HEK293 (cell line): ENCODE data around the gene CAND1.
A peak's percentile ranks its signal among the peaks of the same experiment; 100 is the strongest.

ENCODE experiments used
- AEBP2 ChIP-seq: fragments of 450-650 bp; formaldehyde crosslinking; IDR thresholded peaks from 2 replicates; pipeline ENCODE4 v1.5.1; 2016; ENCODE audit warnings: missing biosample characterization, missing genetic modification characterization, borderline replicate concordance
- BCL6B ChIP-seq: fragments of 450-650 bp; formaldehyde crosslinking; IDR thresholded peaks from 2 replicates; pipeline ENCODE4 v1.5.1; 2017; ENCODE audit warnings: missing biosample characterization, missing genetic modification characterization
- GLIS1 ChIP-seq: fragments of 450-650 bp; formaldehyde crosslinking; IDR thresholded peaks from 2 replicates; pipeline ENCODE4 v1.5.1; 2016; ENCODE audit warnings: missing biosample characterization, missing genetic modification characterization
- KLF17 ChIP-seq: fragments of 450-650 bp; formaldehyde crosslinking; IDR thresholded peaks from 2 replicates; pipeline ENCODE4 v1.5.1; 2016; ENCODE audit warnings: missing biosample characterization, missing genetic modification characterization
- MEIS1 ChIP-seq: sonication (generic); formaldehyde crosslinking; IDR thresholded peaks from 2 replicates; pipeline ENCODE4 v1.8.1; 2022; ENCODE audit warnings: missing genetic modification reagents, mild to moderate bottlenecking, borderline replicate concordance
- MZF1 ChIP-seq: fragments of 450-650 bp; formaldehyde crosslinking; IDR thresholded peaks from 2 replicates; pipeline ENCODE4 v1.5.1; 2017; ENCODE audit warnings: missing biosample characterization, missing genetic modification characterization, borderline replicate concordance
- OSR2 ChIP-seq: fragments of 450-650 bp; formaldehyde crosslinking; IDR thresholded peaks from 2 replicates; pipeline ENCODE4 v1.5.1; 2016; ENCODE audit warnings: missing biosample characterization, missing genetic modification characterization
- OVOL3 ChIP-seq: fragments of 450-650 bp; formaldehyde crosslinking; IDR thresholded peaks from 2 replicates; pipeline ENCODE4 v1.5.1; 2016; ENCODE audit warnings: missing biosample characterization, missing genetic modification characterization
- ZBTB11 ChIP-seq: fragments of 450-650 bp; formaldehyde crosslinking; conservative IDR thresholded peaks from 2 replicates; pipeline ENCODE4 v1.5.1; 2016; ENCODE audit warnings: low read depth, missing biosample characterization, missing genetic modification characterization
- ZBTB20 ChIP-seq: fragments of 450-650 bp; formaldehyde crosslinking; IDR thresholded peaks from 2 replicates; pipeline ENCODE4 v1.5.1; 2016; ENCODE audit warnings: missing biosample characterization, missing genetic modification characterization
- ZNF18 ChIP-seq: fragments of 450-650 bp; formaldehyde crosslinking; IDR thresholded peaks from 2 replicates; pipeline ENCODE4 v1.5.1; 2016; ENCODE audit warnings: missing biosample characterization, missing genetic modification characterization
- ZNF19 ChIP-seq: fragments of 450-650 bp; formaldehyde crosslinking; IDR thresholded peaks from 2 replicates; pipeline ENCODE4; 2016; ENCODE audit warnings: missing biosample characterization, missing genetic modification characterization, low read depth
- ZNF350 ChIP-seq: fragments of 450-650 bp; formaldehyde crosslinking; IDR thresholded peaks from 2 replicates; pipeline ENCODE4 v1.5.0; 2017; ENCODE audit warnings: missing biosample characterization, mild to moderate bottlenecking, missing genetic modification characterization
- ZNF423 ChIP-seq: fragments of 450-650 bp; formaldehyde crosslinking; IDR thresholded peaks from 2 replicates; pipeline ENCODE4 v1.5.1; 2016; ENCODE audit warnings: missing biosample characterization, missing genetic modification characterization
- ZNF433 ChIP-seq: fragments of 450-650 bp; formaldehyde crosslinking; IDR thresholded peaks from 2 replicates; pipeline ENCODE4 v1.5.1; 2016; ENCODE audit warnings: missing biosample characterization, missing genetic modification characterization, low read depth
- ZNF513 ChIP-seq: fragments of 450-650 bp; IDR thresholded peaks from 2 replicates; pipeline ENCODE4 v1.5.1; 2018; ENCODE audit warnings: missing biosample characterization, missing genetic modification characterization
- ZNF530 ChIP-seq: fragments of 450-650 bp; formaldehyde crosslinking; IDR thresholded peaks from 2 replicates; pipeline ENCODE4 v1.5.1; 2016; ENCODE audit warnings: low read depth, missing biosample characterization, missing genetic modification characterization
- ZNF571 ChIP-seq: fragments of 450-650 bp; formaldehyde crosslinking; IDR thresholded peaks from 2 replicates; pipeline ENCODE4 v1.5.0; 2017; ENCODE audit warnings: missing biosample characterization, missing genetic modification characterization
- ZNF585B ChIP-seq: fragments of 450-650 bp; formaldehyde crosslinking; IDR thresholded peaks from 2 replicates; pipeline ENCODE4 v1.5.1; 2016; ENCODE audit warnings: missing biosample characterization, missing genetic modification characterization
- ZNF610 ChIP-seq: fragments of 450-650 bp; formaldehyde crosslinking; IDR thresholded peaks from 2 replicates; pipeline ENCODE4 v1.5.1; 2016; ENCODE audit warnings: missing biosample characterization, missing genetic modification characterization, borderline replicate concordance
- ZNF621 ChIP-seq: fragments of 450-650 bp; formaldehyde crosslinking; IDR thresholded peaks from 2 replicates; pipeline ENCODE4 v1.5.1; 2017; ENCODE audit warnings: missing biosample characterization, missing genetic modification characterization
- ZNF639 ChIP-seq: fragments of 450-650 bp; formaldehyde crosslinking; IDR thresholded peaks from 2 replicates; pipeline ENCODE4 v1.5.1; 2016; ENCODE audit warnings: missing biosample characterization, missing genetic modification characterization
- ZNF677 ChIP-seq: fragments of 450-650 bp; IDR thresholded peaks from 2 replicates; pipeline ENCODE4 v1.5.0; 2018; ENCODE audit warnings: missing biosample characterization, mild to moderate bottlenecking, missing genetic modification characterization, moderate library complexity
- ZNF701 ChIP-seq: fragments of 450-650 bp; formaldehyde crosslinking; IDR thresholded peaks from 2 replicates; pipeline ENCODE4 v1.5.1; 2016; ENCODE audit warnings: missing biosample characterization, missing genetic modification characterization
- ZSCAN18 ChIP-seq: fragments of 450-650 bp; formaldehyde crosslinking; IDR thresholded peaks from 2 replicates; pipeline ENCODE4 v1.5.1; 2016; ENCODE audit warnings: missing biosample characterization, missing genetic modification characterization
- ZSCAN5A ChIP-seq: fragments of 450-650 bp; formaldehyde crosslinking; IDR thresholded peaks from 2 replicates; pipeline ENCODE4 v1.5.1; 2016; ENCODE audit warnings: missing biosample characterization, missing genetic modification characterization

Gene CAND1

GRCh38 chr12:67364228-67364627, 95.1 kb downstream of the CAND1 start (continued):
- TF ChIP-seq GLIS1 (tag by site-specific recombination) (peak; percentile 100), ZNF571 (tag by site-specific recombination) (no peak), ZNF610 (tag by site-specific recombination) (no peak), OSR2 (tag by site-specific recombination) (peak; percentile 73), ZNF513 (tag by site-specific recombination) (no peak), ZNF19 (tag by site-specific recombination) (no peak), ZNF585B (tag by site-specific recombination) (no peak), ZNF701 (no peak), ZBTB20 (tag by site-specific recombination) (peak; percentile 26; the same call in 1 of the 2 replicates), ZNF639 (no peak), ZNF530 (no peak), MEIS1 (CRISPR knock-in tag) (no peak), ZBTB11 (no peak), MZF1 (tag by site-specific recombination) (no peak), ZSCAN5A (tag by site-specific recombination) (no peak), ZSCAN18 (tag by site-specific recombination) (no peak), ZNF350 (tag by site-specific recombination) (no peak), ZNF423 (tag by site-specific recombination) (no peak), ZNF677 (tag by site-specific recombination) (no peak), KLF17 (tag by site-specific recombination) (no peak), ZNF18 (tag by site-specific recombination) (peak; percentile 84), ZNF433 (tag by site-specific recombination) (no peak), AEBP2 (tag by site-specific recombination) (no peak), OVOL3 (no peak), ZNF621 (tag by site-specific recombination) (no peak), BCL6B (tag by site-specific recombination) (peak; percentile 23; the same call in 1 of the 2 replicates)
